PC-9 (cell line): ENCODE data around the gene IL31RA. TPM values are rescaled to one million over a fixed set of nuclear protein-coding genes. Genes with fewer than 3 reads are reported as not detected.

Experiments
- BruUV-seq: library from RNA; stranded (reverse); fragments of 400-500 nt; replicated peaks from 2 replicates; lab custom pipeline; 2021; lab: Mats Ljungman, UMichigan
- CTCF ChIA-PET: fragments of 300-600 bp; sonication (Branson Sonifier 250); formaldehyde crosslinking; loops from one replicate; lab custom pipeline; 2022; ENCODE audit warnings: antibody characterized with exemption; lab: Charles Lee
- POLR2A ChIA-PET: fragments of 300-600 bp; sonication (Branson Sonifier 250); formaldehyde crosslinking; loops from one replicate; lab custom pipeline; 2022; ENCODE audit warnings: antibody characterized with exemption; ENCODE audit not compliant: unreplicated experiment; lab: Charles Lee
- DNase-seq, 2 experiments: peaks; one replicate each; pipeline versions ENCODE4 v3.0.0 to v3.0.0-alpha.2; 2015 to 2022; ENCODE audit warnings: mixed read lengths in 1 of 2
- H2AFZ ChIP-seq: fragments of 200-600 bp; sonication (generic); 2 replicates; pipeline ENCODE4 v1.8.1; 2017; ENCODE audit warnings: antibody characterized with exemption
- H3F3A ChIP-seq: fragments of 200-600 bp; sonication (generic); 2 replicates; pipeline ENCODE4 v1.8.1; 2017; ENCODE audit warnings: antibody characterized with exemption, mild to moderate bottlenecking, low read depth; ENCODE audit not compliant: insufficient read depth
- H3K27ac ChIP-seq: fragments of 200-600 bp; sonication (generic); 2 replicates; pipeline ENCODE4 v1.6.1; 2016; ENCODE audit warnings: mixed run types
- H3K27me3 ChIP-seq: fragments of 200-600 bp; sonication (generic); 2 replicates; pipeline ENCODE4 v1.6.1; 2016; ENCODE audit warnings: low read depth, mixed run types; ENCODE audit not compliant: insufficient read depth
- H3K36me3 ChIP-seq: fragments of 200-600 bp; sonication (generic); 2 replicates; pipeline ENCODE4 v1.6.1; 2016; ENCODE audit warnings: low read depth, mixed run types
- H3K4me1 ChIP-seq: fragments of 200-600 bp; sonication (generic); replicated peaks from 2 replicates; pipeline ENCODE4 v1.6.1; 2016; ENCODE audit warnings: mixed run types; ENCODE audit not compliant: insufficient read depth
- H3K4me2 ChIP-seq: fragments of 200-600 bp; sonication (generic); 2 replicates; pipeline ENCODE4 v1.6.1; 2017; ENCODE audit warnings: mixed run types
- H3K4me3 ChIP-seq: fragments of 200-600 bp; sonication (generic); 2 replicates; pipeline ENCODE4 v1.6.1; 2016; ENCODE audit warnings: mixed run types
- H3K79me2 ChIP-seq: fragments of 200-600 bp; sonication (generic); 2 replicates; pipeline ENCODE4 v1.6.1; 2017; ENCODE audit warnings: low read depth, mixed run types
- H3K9me2 ChIP-seq: fragments of 200-600 bp; sonication (generic); 2 replicates; pipeline ENCODE4 v1.8.1; 2017; ENCODE audit warnings: mild to moderate bottlenecking; ENCODE audit not compliant: insufficient read depth
- H3K9me3 ChIP-seq: fragments of 200-600 bp; sonication (generic); 2 replicates; pipeline ENCODE4 v1.8.1; 2016; ENCODE audit warnings: low read depth; ENCODE audit not compliant: insufficient read depth
- H4K20me1 ChIP-seq: fragments of 200-600 bp; sonication (generic); 2 replicates; pipeline ENCODE4 v1.8.1; 2017; ENCODE audit not compliant: insufficient read depth
- EZH2 ChIP-seq: fragments of 200-600 bp; sonication (generic); IDR thresholded peaks from 2 replicates; pipeline ENCODE4 v1.8.0; 2017; ENCODE audit warnings: antibody characterized with exemption, low read depth
- intact Hi-C: fragments of 100-400 bp; cut with micrococcal nuclease; formaldehyde crosslinking; loops from one replicate; pipeline ENCODE4 v1.10.0; 2022; ENCODE audit not compliant: unreplicated experiment
- total RNA-seq: library from RNA; stranded (reverse); gene quantifications from 2 replicates; pipeline ENCODE4 v1.2.3, GENCODE V29; 2021
- TF ChIP-seq, protein P1 (sequence below): fragments of 200-600 bp; sonication (generic); conservative IDR thresholded peaks from 2 replicates; pipeline ENCODE4 v1.6.1; 2017; ENCODE audit warnings: mixed run types, antibody characterized with exemption, mild to moderate bottlenecking, moderate library complexity

Gene IL31RA
- total RNA-seq, 1 experiment from 2014 or later = 2.0 TPM

DNA sequence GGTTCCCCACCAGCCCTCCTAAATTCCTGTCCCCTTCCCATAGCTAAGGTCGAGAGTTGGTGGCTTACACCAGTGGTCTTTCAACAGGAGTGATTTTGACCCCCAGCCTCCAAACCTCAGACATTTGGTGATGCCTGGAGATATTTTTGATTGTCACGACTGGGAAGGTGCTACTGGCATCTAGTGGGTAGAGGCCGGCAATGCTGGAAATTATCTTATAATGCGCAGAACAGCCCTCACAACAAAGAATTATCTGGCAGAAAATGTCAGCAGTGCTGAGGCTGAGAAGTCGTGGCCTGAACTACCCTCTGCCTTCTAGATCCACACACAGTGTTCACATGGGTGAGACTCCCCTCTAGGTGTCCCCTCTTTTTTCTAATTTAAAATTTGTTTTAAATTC is 69.6 kb downstream of the IL31RA start:
- intact Hi-C loops = loop anchor here (5.0 kb wide), 3 partner anchors 208 to 748 kb away; partner anchors contain the start of genes CDC20B and SLC38A9
- CTCF ChIA-PET = no interaction called here
- H3K4me3 ChIP-seq = no peak overlapping the region
- TF ChIP-seq, protein P1, sequence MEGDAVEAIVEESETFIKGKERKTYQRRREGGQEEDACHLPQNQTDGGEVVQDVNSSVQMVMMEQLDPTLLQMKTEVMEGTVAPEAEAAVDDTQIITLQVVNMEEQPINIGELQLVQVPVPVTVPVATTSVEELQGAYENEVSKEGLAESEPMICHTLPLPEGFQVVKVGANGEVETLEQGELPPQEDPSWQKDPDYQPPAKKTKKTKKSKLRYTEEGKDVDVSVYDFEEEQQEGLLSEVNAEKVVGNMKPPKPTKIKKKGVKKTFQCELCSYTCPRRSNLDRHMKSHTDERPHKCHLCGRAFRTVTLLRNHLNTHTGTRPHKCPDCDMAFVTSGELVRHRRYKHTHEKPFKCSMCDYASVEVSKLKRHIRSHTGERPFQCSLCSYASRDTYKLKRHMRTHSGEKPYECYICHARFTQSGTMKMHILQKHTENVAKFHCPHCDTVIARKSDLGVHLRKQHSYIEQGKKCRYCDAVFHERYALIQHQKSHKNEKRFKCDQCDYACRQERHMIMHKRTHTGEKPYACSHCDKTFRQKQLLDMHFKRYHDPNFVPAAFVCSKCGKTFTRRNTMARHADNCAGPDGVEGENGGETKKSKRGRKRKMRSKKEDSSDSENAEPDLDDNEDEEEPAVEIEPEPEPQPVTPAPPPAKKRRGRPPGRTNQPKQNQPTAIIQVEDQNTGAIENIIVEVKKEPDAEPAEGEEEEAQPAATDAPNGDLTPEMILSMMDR = peak; percentile 45; the same call in 1 of the 2 replicates
- TF ChIP-seq EZH2 = no peak
- POLR2A ChIA-PET = no interaction called here
- no peaks in the 10 kb centered on the region for H3K9me3 ChIP-seq
- H2AFZ ChIP-seq = no peak overlapping the region
- no peak for DNase-seq
- H3K27me3 ChIP-seq = no peaks in the 10 kb centered on the region
- no peaks in the 10 kb centered on the region for H3K4me1 ChIP-seq
- H3K79me2 ChIP-seq = no peaks in the 10 kb centered on the region
- no peaks in the 10 kb centered on the region for H3K9me2 ChIP-seq
- no peaks in the 10 kb centered on the region for H3F3A ChIP-seq
- no peak overlapping the region for H3K27ac ChIP-seq
- BruUV-seq = no TSS peak
- H3K36me3 ChIP-seq = no peaks in the 10 kb centered on the region
- H4K20me1 ChIP-seq = no peaks in the 10 kb centered on the region
- H3K4me2 ChIP-seq = no peak overlapping the region

- Histone ChIP-seq H3K9me2 (no peaks in the 10 kb centered on the region), H3K4me1 (no peaks in the 10 kb centered on the region), H4K20me1 (no peaks in the 10 kb centered on the region), H2AFZ (no peak overlapping the region), H3K4me3 (no peak overlapping the region), H3F3A (no peaks in the 10 kb centered on the region), H3K27me3 (no peaks in the 10 kb centered on the region), H3K27ac (no peak overlapping the region), H3K36me3 (no peaks in the 10 kb centered on the region), H3K9me3 (no peaks in the 10 kb centered on the region), H3K79me2 (no peaks in the 10 kb centered on the region), H3K4me2 (no peak overlapping the region)
- intact Hi-C loops = loop anchor here (5.0 kb wide), 3 partner anchors 209 to 749 kb away; partner anchors contain the start of genes CDC20B and SLC38A9
- DNase-seq = no peak
- ChIA-PET POLR2A (no interaction called here), CTCF (interaction anchor here (0.5 kb wide), 1 partner anchor 244 kb away, joined by 5 read pairs; no protein-coding TSS in a partner anchor)
- no peak for TF ChIP-seq EZH2
- TF ChIP-seq, protein P1 = no peak
- BruUV-seq = no TSS peak
These were observed 70.5 kb downstream of the IL31RA start for GRCh38 chr5:55921617-55922016.

GRCh38 chr5:55923177-55923771 is 72.1 kb downstream of the IL31RA start:
- Histone ChIP-seq H3K4me3 (no peak overlapping the region), H3K9me3 (no peaks in the 10 kb centered on the region), H3K27me3 (no peaks in the 10 kb centered on the region), H3K27ac (no peak overlapping the region), H3K4me2 (no peak overlapping the region), H3F3A (no peaks in the 10 kb centered on the region), H3K79me2 (no peaks in the 10 kb centered on the region), H3K4me1 (no peaks in the 10 kb centered on the region), H3K9me2 (no peaks in the 10 kb centered on the region), H3K36me3 (no peaks in the 10 kb centered on the region), H2AFZ (no peak overlapping the region), H4K20me1 (no peaks in the 10 kb centered on the region)
- POLR2A ChIA-PET = no interaction called here
- no TSS peak for BruUV-seq
- CTCF ChIA-PET = no interaction called here
- TF ChIP-seq, protein P1 = no peak
- TF ChIP-seq EZH2 = no peak
- peak in 1 of 2 experiments; percentile 29 for DNase-seq
- intact Hi-C loops = loop anchor here (5.0 kb wide), 3 partner anchors 211 to 751 kb away; partner anchors contain the start of genes CDC20B and SLC38A9
